Uterus (tissue), 2 donors: ENCODE data around the gene NR2E1.

Experiments used
- CTCF ChIP-seq, 4 experiments: fragments of 200-600 bp in 2 of 4; fragments of 450-650 bp in 2 of 4; sonication (generic) in 2 of 4; IDR thresholded peaks; one replicate each; pipeline ENCODE4 v1.5.1; 2016 to 2019; ENCODE audit warnings: antibody characterized with exemption in 4 of 4, mild to moderate bottlenecking in 2 of 4, moderate library complexity in 1 of 4
- POLR2A ChIP-seq, 2 donors: fragments of 450-650 bp; IDR thresholded peaks; one replicate each; pipeline ENCODE4 v1.6.1; 2016; ENCODE audit warnings: antibody characterized with exemption in 2 of 2, mild to moderate bottlenecking in 1 of 2, moderate library complexity in 1 of 2

GRCh38 chr6:108152446-108152845, 13.4 kb upstream of the NR2E1 start:
- TF ChIP-seq CTCF (IDR thresholded peaks at IDR 0.05), result no peak
- TF ChIP-seq POLR2A (IDR thresholded peaks at IDR 0.05), result no peak
